GM12875 (cell line): Measurements from ENCODE around the gene LITAFD.

Source experiments
- H3K4me3 ChIP-seq: one replicate; pipeline ENCODE4 v1.5.1; 2011; ENCODE audit warnings: low read depth, low read length, control low read depth
- TF ChIP-seq, protein P1 (sequence below): IDR thresholded peaks from 2 replicates; pipeline ENCODE4 v1.5.1; 2011; ENCODE audit warnings: low read depth, mild to moderate bottlenecking, control low read depth, inconsistent platforms, low read length, moderate library complexity, borderline replicate concordance; ENCODE audit not compliant: insufficient read depth

The LITAFD gene

DNA sequence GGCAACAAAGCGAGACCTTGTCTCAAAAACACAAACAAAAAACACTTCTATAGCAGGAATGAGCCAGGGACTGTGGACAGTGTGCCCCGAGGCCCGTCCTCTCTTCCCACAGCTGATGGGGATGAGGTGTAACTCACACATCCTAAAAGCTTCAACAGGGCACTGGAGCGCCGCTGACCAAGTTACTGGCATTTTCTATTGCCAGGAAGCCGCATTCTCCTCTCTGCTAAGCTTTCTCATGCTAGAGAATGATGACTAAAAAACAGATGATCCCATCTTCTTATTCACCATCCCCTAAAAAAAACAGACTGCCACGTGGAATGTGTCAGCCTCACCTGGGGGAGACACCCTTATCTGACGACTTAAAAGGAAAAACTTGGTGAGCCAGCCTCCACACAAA, 29.6 kb upstream of the LITAFD start:
- TF ChIP-seq, protein P1, sequence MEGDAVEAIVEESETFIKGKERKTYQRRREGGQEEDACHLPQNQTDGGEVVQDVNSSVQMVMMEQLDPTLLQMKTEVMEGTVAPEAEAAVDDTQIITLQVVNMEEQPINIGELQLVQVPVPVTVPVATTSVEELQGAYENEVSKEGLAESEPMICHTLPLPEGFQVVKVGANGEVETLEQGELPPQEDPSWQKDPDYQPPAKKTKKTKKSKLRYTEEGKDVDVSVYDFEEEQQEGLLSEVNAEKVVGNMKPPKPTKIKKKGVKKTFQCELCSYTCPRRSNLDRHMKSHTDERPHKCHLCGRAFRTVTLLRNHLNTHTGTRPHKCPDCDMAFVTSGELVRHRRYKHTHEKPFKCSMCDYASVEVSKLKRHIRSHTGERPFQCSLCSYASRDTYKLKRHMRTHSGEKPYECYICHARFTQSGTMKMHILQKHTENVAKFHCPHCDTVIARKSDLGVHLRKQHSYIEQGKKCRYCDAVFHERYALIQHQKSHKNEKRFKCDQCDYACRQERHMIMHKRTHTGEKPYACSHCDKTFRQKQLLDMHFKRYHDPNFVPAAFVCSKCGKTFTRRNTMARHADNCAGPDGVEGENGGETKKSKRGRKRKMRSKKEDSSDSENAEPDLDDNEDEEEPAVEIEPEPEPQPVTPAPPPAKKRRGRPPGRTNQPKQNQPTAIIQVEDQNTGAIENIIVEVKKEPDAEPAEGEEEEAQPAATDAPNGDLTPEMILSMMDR, result no peak
- H3K4me3 ChIP-seq, result no peak overlapping the region

DNA sequence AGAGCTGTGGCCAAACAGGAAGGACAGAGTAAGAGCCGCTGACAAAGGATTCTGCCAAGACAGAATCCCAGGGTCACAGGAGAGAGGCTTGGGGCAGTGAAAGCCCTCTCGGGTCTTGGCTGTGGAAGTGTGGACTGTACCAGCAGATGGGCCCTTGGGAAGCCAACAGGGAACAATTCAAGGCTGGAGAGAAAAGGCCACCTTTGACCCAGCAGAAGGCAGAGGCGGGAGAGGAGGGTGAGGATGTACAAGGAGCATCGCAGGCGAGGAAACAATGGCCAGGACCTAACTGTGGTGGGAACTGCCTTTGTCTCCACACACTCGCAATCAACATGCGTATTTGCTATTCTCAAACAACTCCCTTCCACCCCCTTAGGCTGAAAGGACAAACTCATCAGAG, 29.0 kb upstream of the LITAFD start:
- TF ChIP-seq, protein P1, result no peak
- H3K4me3 ChIP-seq, result no peak overlapping the region

DNA sequence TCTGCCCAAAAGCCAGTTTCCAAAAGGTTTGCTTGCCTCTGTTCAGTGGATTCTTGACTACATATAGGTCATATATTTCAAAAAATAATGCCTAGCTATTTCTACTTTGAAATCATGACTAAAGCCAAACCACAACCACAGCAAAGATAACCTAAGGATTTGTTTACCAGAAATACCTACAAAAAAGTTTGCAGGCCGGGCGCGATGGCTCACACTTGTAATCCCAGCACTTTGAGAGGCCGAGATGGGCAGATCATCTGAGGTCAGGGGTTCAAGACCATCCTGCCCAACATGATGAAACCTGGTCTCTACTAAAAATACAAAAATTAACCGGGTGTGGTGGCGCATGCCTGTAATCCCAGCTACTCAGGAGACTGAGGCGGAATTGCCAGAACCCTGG, 28.5 kb upstream of the LITAFD start:
- no peak overlapping the region for H3K4me3 ChIP-seq
- TF ChIP-seq, protein P1, result no peak

- TF ChIP-seq, protein P1, result no peak
Measured at GRCh38 chr16:8854298-8854948, 27.7 kb upstream of the LITAFD start.

DNA sequence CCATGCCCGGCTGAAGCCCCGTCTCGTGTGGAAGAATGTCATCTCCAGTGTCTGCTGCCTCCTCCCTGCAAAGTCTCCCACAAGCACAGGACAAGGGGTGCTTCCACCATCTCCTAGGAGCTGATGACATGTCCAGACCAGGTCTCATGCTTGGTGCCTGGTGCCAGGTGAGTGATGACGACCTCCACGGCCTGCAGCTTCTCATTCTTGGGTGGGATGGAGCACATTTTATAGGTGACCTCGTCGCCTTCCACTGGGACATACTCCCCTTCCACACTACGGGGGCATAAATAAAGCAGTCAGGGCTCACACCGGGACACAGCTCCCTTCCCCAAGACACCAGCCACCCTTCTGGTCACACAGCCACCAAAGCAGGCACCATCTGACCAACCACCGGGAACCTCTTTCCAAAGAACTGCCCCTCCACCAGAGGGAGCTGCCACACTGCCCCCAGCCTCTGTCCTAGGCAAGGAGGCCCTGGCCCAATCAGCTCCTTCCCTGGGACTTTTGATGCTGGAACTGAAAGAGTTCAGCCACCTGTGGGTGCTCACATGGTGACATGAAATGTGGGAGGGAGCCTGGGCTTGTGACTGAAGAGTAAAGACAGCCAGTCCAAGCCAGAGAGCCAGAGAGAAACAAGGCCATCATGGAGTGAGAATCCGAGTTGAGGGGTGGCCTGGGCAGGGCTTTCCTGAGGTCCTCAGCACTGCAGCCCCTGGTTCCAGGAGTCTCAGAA, 26.9 kb upstream of the LITAFD start:
- no peak overlapping the region for H3K4me3 ChIP-seq

More at GRCh38 chr16:8854298-8854948, 27.7 kb upstream of the LITAFD start:
- no peak overlapping the region for H3K4me3 ChIP-seq

GRCh38 chr16:8855972-8856371, 26.2 kb upstream of the LITAFD start:
- TF ChIP-seq, protein P1, result no peak
- H3K4me3 ChIP-seq, result no peak overlapping the region

More for the DNA sequence above, 26.9 kb upstream of the LITAFD start:
- TF ChIP-seq, protein P1, result 0 out of 2 replicates have a peak, but pooled peaks have one; percentile 22
